Measurements from ENCODE around the gene GOLGA2.

GRCh38 chr9:128208386-128208785 is 67.4 kb downstream of the GOLGA2 start:
- TF ChIP-seq POLR2AphosphoS5 (IDR thresholded peaks at IDR 0.05; ENCODE audit: low read depth): no peak
- no peak for TF ChIP-seq CTCF (IDR thresholded peaks at IDR 0.05; ENCODE audit: insufficient read depth, low read length)

All from HL-60 (cell line).